KMS-11 (cell line): Measurements from ENCODE around the gene CYP4Z1.
"Not testable (repeated sequence)": the region's sequence is repeated elsewhere in the genome, so short reads cannot be mapped to it uniquely, and the experiment has no call there.

Experiments used
- H2AFZ ChIP-seq: fragments of 200-600 bp; sonication (generic); 2 replicates; pipeline ENCODE4 v1.6.1; 2016; ENCODE audit warnings: antibody characterized with exemption, mixed run types, low read depth
- H3K27ac ChIP-seq: fragments of 200-600 bp; sonication (generic); 2 replicates; pipeline ENCODE4 v1.6.1; 2016; ENCODE audit warnings: mild to moderate bottlenecking, mixed run types
- H3K27me3 ChIP-seq: fragments of 200-600 bp; sonication (generic); 2 replicates; pipeline ENCODE4 v1.6.1; 2017; ENCODE audit warnings: mild to moderate bottlenecking, low read depth, mixed run types, moderate library complexity; ENCODE audit not compliant: insufficient read depth
- H3K36me3 ChIP-seq: fragments of 200-600 bp; sonication (generic); 2 replicates; pipeline ENCODE4 v1.6.1; 2017; ENCODE audit warnings: mild to moderate bottlenecking, mixed run types; ENCODE audit not compliant: insufficient read depth
- H3K4me1 ChIP-seq: fragments of 200-600 bp; sonication (generic); 2 replicates; pipeline ENCODE4 v1.6.1; 2016; ENCODE audit warnings: mild to moderate bottlenecking, low read depth, mixed run types; ENCODE audit not compliant: poor library complexity, severe bottlenecking
- H3K4me2 ChIP-seq: fragments of 200-600 bp; sonication (generic); 2 replicates; pipeline ENCODE4 v1.7.0; 2016; ENCODE audit warnings: mild to moderate bottlenecking, mixed run types
- H3K4me3 ChIP-seq: fragments of 200-600 bp; sonication (generic); IDR thresholded peaks from 2 replicates; pipeline ENCODE4 v1.6.1; 2017; ENCODE audit warnings: low read depth, low read length, mixed read lengths; ENCODE audit not compliant: insufficient read depth
- H3K79me2 ChIP-seq: fragments of 200-600 bp; sonication (generic); 2 replicates; pipeline ENCODE4 v1.6.1; 2016; ENCODE audit warnings: low read depth, mixed run types; ENCODE audit not compliant: insufficient read depth
- H3K9ac ChIP-seq: fragments of 200-600 bp; sonication (generic); 2 replicates; pipeline ENCODE4 v1.6.1; 2016; ENCODE audit warnings: mild to moderate bottlenecking, mixed run types
- H4K20me1 ChIP-seq: fragments of 200-600 bp; sonication (generic); 2 replicates; pipeline ENCODE4 v1.6.1; 2016; ENCODE audit warnings: mild to moderate bottlenecking, mixed run types; ENCODE audit not compliant: insufficient read depth
- TF ChIP-seq, protein P1 (sequence below): fragments of 200-600 bp; sonication (generic); conservative IDR thresholded peaks from 2 replicates; pipeline ENCODE4 v1.6.1; 2017; ENCODE audit warnings: low read depth, mild to moderate bottlenecking, antibody characterized with exemption, low read length, moderate library complexity, mixed read lengths

Gene CYP4Z1

GRCh38 chr1:47146495-47146894, 79.5 kb downstream of the CYP4Z1 start:
- H3K9ac ChIP-seq, H3K4me3 ChIP-seq, H3K4me2 ChIP-seq, H3K4me1 ChIP-seq, H3K79me2 ChIP-seq, H4K20me1 ChIP-seq, H2AFZ ChIP-seq, H3K27me3 ChIP-seq, H3K36me3 ChIP-seq, H3K27ac ChIP-seq: not testable (repeated sequence)

- Histone ChIP-seq H3K4me3 (no peak overlapping the region), H4K20me1 (no peaks in the 10 kb centered on the region), H3K79me2 (no peaks in the 10 kb centered on the region), H3K4me2 (no peak overlapping the region), H3K27ac (no peak overlapping the region), H3K27me3 (no peaks in the 10 kb centered on the region), H3K9ac (no peak overlapping the region), H3K36me3 (no peaks in the 10 kb centered on the region), H2AFZ (no peak overlapping the region), H3K4me1 (no peaks in the 10 kb centered on the region)
- TF ChIP-seq, protein P1, sequence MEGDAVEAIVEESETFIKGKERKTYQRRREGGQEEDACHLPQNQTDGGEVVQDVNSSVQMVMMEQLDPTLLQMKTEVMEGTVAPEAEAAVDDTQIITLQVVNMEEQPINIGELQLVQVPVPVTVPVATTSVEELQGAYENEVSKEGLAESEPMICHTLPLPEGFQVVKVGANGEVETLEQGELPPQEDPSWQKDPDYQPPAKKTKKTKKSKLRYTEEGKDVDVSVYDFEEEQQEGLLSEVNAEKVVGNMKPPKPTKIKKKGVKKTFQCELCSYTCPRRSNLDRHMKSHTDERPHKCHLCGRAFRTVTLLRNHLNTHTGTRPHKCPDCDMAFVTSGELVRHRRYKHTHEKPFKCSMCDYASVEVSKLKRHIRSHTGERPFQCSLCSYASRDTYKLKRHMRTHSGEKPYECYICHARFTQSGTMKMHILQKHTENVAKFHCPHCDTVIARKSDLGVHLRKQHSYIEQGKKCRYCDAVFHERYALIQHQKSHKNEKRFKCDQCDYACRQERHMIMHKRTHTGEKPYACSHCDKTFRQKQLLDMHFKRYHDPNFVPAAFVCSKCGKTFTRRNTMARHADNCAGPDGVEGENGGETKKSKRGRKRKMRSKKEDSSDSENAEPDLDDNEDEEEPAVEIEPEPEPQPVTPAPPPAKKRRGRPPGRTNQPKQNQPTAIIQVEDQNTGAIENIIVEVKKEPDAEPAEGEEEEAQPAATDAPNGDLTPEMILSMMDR: no peak
Measured at GRCh38 chr1:47147047-47147785, 80.2 kb downstream of the CYP4Z1 start.

DNA sequence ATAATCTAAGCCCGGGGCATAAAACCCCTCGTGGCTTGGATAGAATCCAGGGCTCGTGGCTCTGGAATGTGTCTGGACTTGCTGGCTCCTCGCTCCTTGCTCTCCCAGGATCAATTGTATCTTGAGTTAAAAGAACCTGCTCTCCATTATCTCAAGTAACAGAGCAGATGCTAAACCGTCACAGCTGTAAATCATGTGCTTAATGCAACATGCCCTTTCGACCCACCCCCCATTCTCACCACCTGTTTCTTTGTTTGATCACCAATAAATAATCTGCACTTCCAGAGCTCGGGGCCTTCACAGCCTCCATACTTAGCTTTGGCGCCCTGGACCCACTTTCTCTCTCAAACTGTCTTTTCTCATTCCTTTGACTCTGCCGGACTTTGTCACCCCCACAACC, 82.1 kb downstream of the CYP4Z1 start:
- not testable (repeated sequence) for H4K20me1 ChIP-seq, H2AFZ ChIP-seq, H3K9ac ChIP-seq, H3K79me2 ChIP-seq, H3K4me1 ChIP-seq, H3K4me3 ChIP-seq, H3K27me3 ChIP-seq, H3K36me3 ChIP-seq, H3K27ac ChIP-seq, H3K4me2 ChIP-seq

DNA sequence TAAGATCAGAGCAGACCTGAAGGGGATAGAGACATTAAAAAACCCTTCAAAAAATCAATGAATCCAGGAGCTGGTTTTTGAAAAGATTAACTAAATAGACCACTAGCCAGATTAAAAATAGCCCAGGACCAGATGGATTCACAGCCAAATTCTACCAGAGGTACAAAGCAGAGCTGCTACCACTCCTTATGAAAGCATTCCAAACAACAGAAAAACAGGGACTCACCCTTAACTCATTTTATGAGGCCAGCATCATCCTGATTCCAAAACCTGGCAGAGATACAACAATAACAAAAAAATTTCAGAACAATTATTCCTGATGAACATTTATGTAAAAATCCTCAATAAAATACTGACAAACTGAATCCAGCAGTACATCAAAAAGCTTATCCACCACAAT, 89.4 kb downstream of the CYP4Z1 start:
- H3K79me2 ChIP-seq, H3K4me2 ChIP-seq, H4K20me1 ChIP-seq, H3K4me3 ChIP-seq, H3K36me3 ChIP-seq, H3K27me3 ChIP-seq, H2AFZ ChIP-seq, H3K4me1 ChIP-seq, H3K9ac ChIP-seq, H3K27ac ChIP-seq: not testable (repeated sequence)

- not testable (repeated sequence) for H3K27ac ChIP-seq, H3K4me3 ChIP-seq, H3K36me3 ChIP-seq, H2AFZ ChIP-seq, H3K4me1 ChIP-seq, H4K20me1 ChIP-seq, H3K9ac ChIP-seq, H3K79me2 ChIP-seq, H3K27me3 ChIP-seq, H3K4me2 ChIP-seq
Measured at GRCh38 chr1:47157957-47158356, 90.9 kb downstream of the CYP4Z1 start.

DNA sequence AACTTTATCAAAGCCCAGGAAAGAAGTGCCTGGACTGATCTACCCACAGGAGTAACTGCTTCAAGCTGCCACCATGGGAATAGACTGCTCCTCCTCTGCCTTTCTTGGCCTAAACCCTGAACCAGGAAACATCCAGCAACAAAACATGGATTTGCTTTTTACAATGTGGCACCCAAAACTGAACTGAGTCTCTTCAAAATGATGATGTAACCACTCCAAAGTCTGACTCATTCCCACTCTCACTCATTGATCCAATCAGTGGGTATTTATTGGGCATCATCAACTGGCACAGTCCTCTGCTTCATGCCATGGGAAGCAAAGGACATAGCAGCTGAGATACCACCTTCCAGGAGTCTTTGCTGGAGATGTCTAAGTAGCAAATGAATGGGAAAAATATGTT, 93.7 kb downstream of the CYP4Z1 start:
- TF ChIP-seq, protein P1: no peak
- Histone ChIP-seq H3K4me1 (no peaks in the 10 kb centered on the region), H3K27ac (no peak overlapping the region), H3K27me3 (no peaks in the 10 kb centered on the region), H4K20me1 (no peaks in the 10 kb centered on the region), H3K9ac (no peak overlapping the region), H3K4me3 (no peak overlapping the region), H2AFZ (no peak overlapping the region), H3K4me2 (no peak overlapping the region), H3K79me2 (no peaks in the 10 kb centered on the region), H3K36me3 (no peaks in the 10 kb centered on the region)
